Hematopoietic multipotent progenitor cell treated with erythropoietin and hydrocortisone succinate and interleukin-3 and kit ligand, for 6 days (in vitro differentiated cells): ENCODE measurements around the gene GH1.
"Not testable (repeated sequence)": the region's sequence is repeated elsewhere in the genome, so short reads cannot be mapped to it uniquely, and the experiment has no call there.

Experiments used
- DNase-seq: peaks from one replicate; pipeline ENCODE4 v3.0.0-alpha.2; 2015

GH1 gene

GRCh38 chr17:63894021-63894420, 24.6 kb downstream of the GH1 start:
- DNase-seq: not testable (repeated sequence)

- DNase-seq: not testable (repeated sequence)
These were observed 26.2 kb downstream of the GH1 start for GRCh38 chr17:63892316-63893037.

- DNase-seq: peak; percentile 44
These were observed 29.4 kb downstream of the GH1 start for GRCh38 chr17:63889026-63889848.

- DNase-seq: not testable (repeated sequence)
These were observed 33.5 kb downstream of the GH1 start for GRCh38 chr17:63885119-63885518.

GRCh38 chr17:63882626-63883126, 36.0 kb downstream of the GH1 start:
- not testable (repeated sequence) for DNase-seq

GRCh38 chr17:63881935-63882601, 36.6 kb downstream of the GH1 start, which contains the start of gene GH2:
TSS of gene GH2 (minus strand) at chr17:63881944. CDS start at chr17:63881801, 143 bp downstream.
- DNase-seq: peak; percentile 71

GRCh38 chr17:63881337-63881736, 37.3 kb downstream of the GH1 start:
- not testable (repeated sequence) for DNase-seq

- no peak for DNase-seq
These were observed 37.9 kb downstream of the GH1 start for GRCh38 chr17:63880706-63881105.

- not testable (repeated sequence) for DNase-seq
These were observed 40.2 kb downstream of the GH1 start for GRCh38 chr17:63878413-63878812.

- not testable (repeated sequence) for DNase-seq
These were observed 43.9 kb downstream of the GH1 start for GRCh38 chr17:63874693-63875092.

GRCh38 chr17:63874061-63874626, 44.5 kb downstream of the GH1 start:
- DNase-seq: not testable (repeated sequence)

GRCh38 chr17:63873577-63873976, 45.1 kb downstream of the GH1 start, which contains the start of gene CSH2:
TSS of gene CSH2 (minus strand) at chr17:63873677. CDS start at chr17:63873614, 63 bp downstream.
- DNase-seq: not testable (repeated sequence)

- not testable (repeated sequence) for DNase-seq
These were observed 46.8 kb downstream of the GH1 start for GRCh38 chr17:63871646-63872365.

GRCh38 chr17:63870292-63870665, 48.4 kb downstream of the GH1 start:
- not testable (repeated sequence) for DNase-seq

- not testable (repeated sequence) for DNase-seq
These were observed 48.9 kb downstream of the GH1 start for GRCh38 chr17:63869491-63870291.
